ENCODE data around the gene MT2A. TPM values are rescaled to one million over a fixed set of nuclear protein-coding genes. Genes with fewer than 3 reads are reported as not detected.

Gene MT2A
- total RNA-seq, 1 experiment from 2014 or later: 683 TPM

DNA sequence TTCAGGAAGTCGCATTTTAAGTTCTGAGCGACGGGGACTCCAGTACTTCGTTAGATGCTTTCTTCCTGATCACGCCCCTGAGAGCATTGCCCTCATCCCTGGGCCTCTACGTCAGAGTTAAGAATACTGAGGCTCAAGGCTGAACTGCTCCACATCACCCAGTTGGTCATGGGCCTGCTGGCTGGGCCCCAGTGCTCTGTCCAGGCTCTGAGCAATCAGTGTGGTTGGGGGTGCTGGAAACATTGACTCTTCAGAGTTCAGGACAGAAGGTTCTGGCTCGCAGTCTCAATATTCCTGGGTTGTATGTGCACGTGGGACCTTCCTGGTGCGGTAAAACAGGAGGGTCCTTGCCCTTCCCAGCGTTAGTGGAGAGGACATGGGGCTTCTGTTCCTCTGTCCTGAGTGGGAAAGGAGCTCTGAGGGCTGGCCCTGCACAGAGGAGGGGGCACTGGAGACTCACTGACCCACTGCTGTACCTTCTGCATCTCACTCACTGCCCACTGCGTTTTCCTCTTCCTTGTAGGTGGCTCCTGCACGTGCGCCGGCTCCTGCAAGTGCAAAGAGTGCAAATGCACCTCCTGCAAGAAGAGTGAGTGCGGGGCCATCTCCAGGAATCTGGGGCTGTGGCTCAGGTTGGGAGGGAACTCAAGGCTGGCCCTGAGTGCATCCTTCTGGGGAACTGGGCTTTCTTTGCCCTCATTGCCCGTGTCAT is 17.7 kb downstream of the MT2A start:
- Histone ChIP-seq H3K9me2 (replicated peaks; ENCODE audit: low read length) (no peaks in the 10 kb centered on the region), H2AFZ (ENCODE audit: low read length) (no peak overlapping the region), H3K4me1 (ENCODE audit: insufficient read depth, low read length) (peaks cover 9% of the 10 kb centered on the region), H3K27me3 (ENCODE audit: low read length) (no peaks in the 10 kb centered on the region), H3K36me3 (ENCODE audit: low read depth, low read length) (no peaks in the 10 kb centered on the region), H3F3A (ENCODE audit: low read length, unreplicated experiment) (no peaks in the 10 kb centered on the region), H3K4me3 (ENCODE audit: low read length) (no peak overlapping the region), H3K4me2 (ENCODE audit: low read length) (no peak overlapping the region), H3K9me3 (ENCODE audit: low read length) (no peaks in the 10 kb centered on the region), H4K20me1 (ENCODE audit: low read length) (no peaks in the 10 kb centered on the region), H3K27ac (ENCODE audit: low read length) (no peak overlapping the region), H3K9ac (ENCODE audit: low read length) (no peak overlapping the region), H3K79me2 (ENCODE audit: low read length) (no peaks in the 10 kb centered on the region)
- no TSS peak for BruUV-seq (replicated peaks)
- ATAC-seq (no peak), DNase-seq (no peak)
- TF ChIP-seq, protein P1, sequence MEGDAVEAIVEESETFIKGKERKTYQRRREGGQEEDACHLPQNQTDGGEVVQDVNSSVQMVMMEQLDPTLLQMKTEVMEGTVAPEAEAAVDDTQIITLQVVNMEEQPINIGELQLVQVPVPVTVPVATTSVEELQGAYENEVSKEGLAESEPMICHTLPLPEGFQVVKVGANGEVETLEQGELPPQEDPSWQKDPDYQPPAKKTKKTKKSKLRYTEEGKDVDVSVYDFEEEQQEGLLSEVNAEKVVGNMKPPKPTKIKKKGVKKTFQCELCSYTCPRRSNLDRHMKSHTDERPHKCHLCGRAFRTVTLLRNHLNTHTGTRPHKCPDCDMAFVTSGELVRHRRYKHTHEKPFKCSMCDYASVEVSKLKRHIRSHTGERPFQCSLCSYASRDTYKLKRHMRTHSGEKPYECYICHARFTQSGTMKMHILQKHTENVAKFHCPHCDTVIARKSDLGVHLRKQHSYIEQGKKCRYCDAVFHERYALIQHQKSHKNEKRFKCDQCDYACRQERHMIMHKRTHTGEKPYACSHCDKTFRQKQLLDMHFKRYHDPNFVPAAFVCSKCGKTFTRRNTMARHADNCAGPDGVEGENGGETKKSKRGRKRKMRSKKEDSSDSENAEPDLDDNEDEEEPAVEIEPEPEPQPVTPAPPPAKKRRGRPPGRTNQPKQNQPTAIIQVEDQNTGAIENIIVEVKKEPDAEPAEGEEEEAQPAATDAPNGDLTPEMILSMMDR (conservative IDR thresholded peaks at IDR 0.05; ENCODE audit: low read depth, low read length): no peak
- TF ChIP-seq EZH2phosphoT487 (IDR thresholded peaks at IDR 0.05; ENCODE audit: borderline replicate concordance, low read length): no peak
- no peak for TF ChIP-seq EZH2 (IDR thresholded peaks at IDR 0.05; ENCODE audit: low read length, unreplicated experiment)
- ChIA-PET CTCF (interaction anchor here (0.9 kb wide), 1 partner anchor 25 kb away, joined by 3 read pairs; no protein-coding TSS in a partner anchor), POLR2A (ENCODE audit: unreplicated experiment) (interaction anchor here (0.6 kb wide), 1 partner anchor 322 kb away, joined by 4 read pairs; no protein-coding TSS in a partner anchor)
- intact Hi-C loops (cut with micrococcal nuclease): loop anchor here (2.0 kb wide), 1 partner anchor 19 kb away; no protein-coding TSS in a partner anchor

DNA sequence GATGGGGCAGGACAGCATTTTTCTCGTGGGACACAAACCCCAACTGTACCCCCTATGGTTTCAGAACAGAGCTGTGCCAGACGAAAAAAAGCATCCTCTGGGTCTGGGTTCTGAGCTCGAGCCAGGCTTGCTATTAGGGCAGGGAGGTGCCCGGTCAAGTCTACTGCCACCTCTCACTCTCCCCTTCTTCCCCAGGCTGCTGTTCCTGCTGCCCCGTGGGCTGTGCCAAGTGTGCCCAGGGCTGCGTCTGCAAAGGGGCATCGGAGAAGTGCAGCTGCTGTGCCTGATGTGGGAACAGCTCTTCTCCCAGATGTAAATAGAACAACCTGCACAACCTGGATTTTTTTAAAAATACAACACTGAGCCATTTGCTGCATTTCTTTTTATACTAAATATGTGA is 18.3 kb downstream of the MT2A start:
- H4K20me1 ChIP-seq (ENCODE audit: low read length): no peaks in the 10 kb centered on the region
- peak; percentile 19; the same call in 1 of the 2 replicates for ATAC-seq
- H3F3A ChIP-seq (ENCODE audit: low read length, unreplicated experiment): no peaks in the 10 kb centered on the region
- POLR2A ChIA-PET (ENCODE audit: unreplicated experiment): interaction anchor here (0.6 kb wide), 1 partner anchor 321 kb away, joined by 4 read pairs; no protein-coding TSS in a partner anchor
- no TSS peak for BruUV-seq (replicated peaks)
- peak overlapping the region; percentile 72 for H3K4me2 ChIP-seq (ENCODE audit: low read length)
- H3K4me1 ChIP-seq (ENCODE audit: insufficient read depth, low read length): peaks cover 9% of the 10 kb centered on the region
- H3K9me2 ChIP-seq (replicated peaks; ENCODE audit: low read length): no peaks in the 10 kb centered on the region
- no peaks in the 10 kb centered on the region for H3K27me3 ChIP-seq (ENCODE audit: low read length)
- no peaks in the 10 kb centered on the region for H3K36me3 ChIP-seq (ENCODE audit: low read depth, low read length)
- DNase-seq: no peak
- H3K4me3 ChIP-seq (ENCODE audit: low read length): no peak overlapping the region; the same call in 1 of the 2 replicates
- no peaks in the 10 kb centered on the region for H3K79me2 ChIP-seq (ENCODE audit: low read length)
- CTCF ChIA-PET: interaction anchor here (0.9 kb wide), 1 partner anchor 26 kb away, joined by 3 read pairs; no protein-coding TSS in a partner anchor
- H2AFZ ChIP-seq (ENCODE audit: low read length): peak overlapping the region; percentile 76
- intact Hi-C loops (cut with micrococcal nuclease): loop anchor here (2.0 kb wide), 1 partner anchor 20 kb away; no protein-coding TSS in a partner anchor
- TF ChIP-seq EZH2phosphoT487 (IDR thresholded peaks at IDR 0.05; ENCODE audit: borderline replicate concordance, low read length) (no peak), EZH2 (IDR thresholded peaks at IDR 0.05; ENCODE audit: low read length, unreplicated experiment) (no peak)
- TF ChIP-seq, protein P1 (conservative IDR thresholded peaks at IDR 0.05; ENCODE audit: low read depth, low read length): no peak
- no peaks in the 10 kb centered on the region for H3K9me3 ChIP-seq (ENCODE audit: low read length)
- peak overlapping the region; percentile 47; the same call in 1 of the 2 replicates for H3K27ac ChIP-seq (ENCODE audit: low read length)
- H3K9ac ChIP-seq (ENCODE audit: low read length): peak overlapping the region; percentile 19; the same call in 1 of the 2 replicates
